ENCODE data around the gene MAK.
"Not testable (repeated sequence)": the region's sequence is repeated elsewhere in the genome, so short reads cannot be mapped to it uniquely, and the experiment has no call there.

Gene MAK

GRCh38 chr6:10742251-10742650 lies 96.1 kb downstream of the MAK start:
- Histone ChIP-seq H3K4me3 (ENCODE audit: low read depth, low read length) (no peak overlapping the region), H3K4me1 (ENCODE audit: control insufficient read depth, insufficient read depth, low read length) (peaks cover 12% of the 10 kb centered on the region), H3K27me3 (ENCODE audit: control insufficient read depth, insufficient read depth, low read length) (no peaks in the 10 kb centered on the region), H3K36me3 (ENCODE audit: control insufficient read depth, insufficient read depth, low read length) (no peaks in the 10 kb centered on the region), H3K9me3 (ENCODE audit: control insufficient read depth, insufficient read depth, low read length) (no peaks in the 10 kb centered on the region), H3K9ac (ENCODE audit: low read depth, low read length) (no peak overlapping the region)

- H3K9ac ChIP-seq (ENCODE audit: low read depth, low read length); H3K36me3 ChIP-seq (ENCODE audit: control insufficient read depth, insufficient read depth, low read length): not testable (repeated sequence)
Measured at GRCh38 chr6:10741643-10742042, 96.7 kb downstream of the MAK start.

GRCh38 chr6:10740061-10740460 lies 98.3 kb downstream of the MAK start:
- Histone ChIP-seq H3K4me1 (ENCODE audit: control insufficient read depth, insufficient read depth, low read length) (peaks cover 5% of the 10 kb centered on the region), H3K9me3 (ENCODE audit: control insufficient read depth, insufficient read depth, low read length) (no peaks in the 10 kb centered on the region), H3K9ac (ENCODE audit: low read depth, low read length) (no peak overlapping the region), H3K36me3 (ENCODE audit: control insufficient read depth, insufficient read depth, low read length) (no peaks in the 10 kb centered on the region), H3K27me3 (ENCODE audit: control insufficient read depth, insufficient read depth, low read length) (no peaks in the 10 kb centered on the region), H3K4me3 (ENCODE audit: low read depth, low read length) (no peak overlapping the region)

More at GRCh38 chr6:10741643-10742042, 96.7 kb downstream of the MAK start:
- H3K27me3 ChIP-seq (ENCODE audit: control insufficient read depth, insufficient read depth, low read length); H3K4me1 ChIP-seq (ENCODE audit: control insufficient read depth, insufficient read depth, low read length); H3K9me3 ChIP-seq (ENCODE audit: control insufficient read depth, insufficient read depth, low read length); H3K4me3 ChIP-seq (ENCODE audit: low read depth, low read length): not testable (repeated sequence)

- H3K9me3 ChIP-seq (ENCODE audit: control insufficient read depth, insufficient read depth, low read length), result no peaks in the 10 kb centered on the region
- H3K4me3 ChIP-seq (ENCODE audit: low read depth, low read length), result no peak overlapping the region
- H3K9ac ChIP-seq (ENCODE audit: low read depth, low read length), result no peak overlapping the region
- peaks cover 9% of the 10 kb centered on the region for H3K36me3 ChIP-seq (ENCODE audit: control insufficient read depth, insufficient read depth, low read length)
- no peaks in the 10 kb centered on the region for H3K27me3 ChIP-seq (ENCODE audit: control insufficient read depth, insufficient read depth, low read length)
- no peaks in the 10 kb centered on the region for H3K4me1 ChIP-seq (ENCODE audit: control insufficient read depth, insufficient read depth, low read length)
Measured at GRCh38 chr6:10736731-10737130, 101.6 kb downstream of the MAK start.

GRCh38 chr6:10733863-10734262 lies 104.5 kb downstream of the MAK start:
- H3K4me1 ChIP-seq (ENCODE audit: control insufficient read depth, insufficient read depth, low read length), result no peaks in the 10 kb centered on the region
- H3K27me3 ChIP-seq (ENCODE audit: control insufficient read depth, insufficient read depth, low read length), result no peaks in the 10 kb centered on the region
- H3K9me3 ChIP-seq (ENCODE audit: control insufficient read depth, insufficient read depth, low read length), result no peaks in the 10 kb centered on the region
- no peak overlapping the region for H3K4me3 ChIP-seq (ENCODE audit: low read depth, low read length)
- no peak overlapping the region for H3K9ac ChIP-seq (ENCODE audit: low read depth, low read length)
- peaks cover 16% of the 10 kb centered on the region for H3K36me3 ChIP-seq (ENCODE audit: control insufficient read depth, insufficient read depth, low read length)

- H3K36me3 ChIP-seq (ENCODE audit: control insufficient read depth, insufficient read depth, low read length), result peaks cover 16% of the 10 kb centered on the region
- no peaks in the 10 kb centered on the region for H3K27me3 ChIP-seq (ENCODE audit: control insufficient read depth, insufficient read depth, low read length)
- no peaks in the 10 kb centered on the region for H3K4me1 ChIP-seq (ENCODE audit: control insufficient read depth, insufficient read depth, low read length)
- no peak overlapping the region for H3K9ac ChIP-seq (ENCODE audit: low read depth, low read length)
- no peak overlapping the region for H3K4me3 ChIP-seq (ENCODE audit: low read depth, low read length)
- H3K9me3 ChIP-seq (ENCODE audit: control insufficient read depth, insufficient read depth, low read length), result no peaks in the 10 kb centered on the region
Measured at GRCh38 chr6:10733151-10733715, 105.1 kb downstream of the MAK start.

GRCh38 chr6:10730254-10730653 lies 108.1 kb downstream of the MAK start:
- peaks cover 28% of the 10 kb centered on the region for H3K36me3 ChIP-seq (ENCODE audit: control insufficient read depth, insufficient read depth, low read length)
- no peaks in the 10 kb centered on the region for H3K4me1 ChIP-seq (ENCODE audit: control insufficient read depth, insufficient read depth, low read length)
- no peak overlapping the region for H3K4me3 ChIP-seq (ENCODE audit: low read depth, low read length)
- no peak overlapping the region for H3K9ac ChIP-seq (ENCODE audit: low read depth, low read length)
- no peaks in the 10 kb centered on the region for H3K9me3 ChIP-seq (ENCODE audit: control insufficient read depth, insufficient read depth, low read length)
- no peaks in the 10 kb centered on the region for H3K27me3 ChIP-seq (ENCODE audit: control insufficient read depth, insufficient read depth, low read length)

- Histone ChIP-seq H3K9me3 (ENCODE audit: control insufficient read depth, insufficient read depth, low read length) (no peaks in the 10 kb centered on the region), H3K4me1 (ENCODE audit: control insufficient read depth, insufficient read depth, low read length) (peaks cover 5% of the 10 kb centered on the region), H3K4me3 (ENCODE audit: low read depth, low read length) (no peak overlapping the region), H3K9ac (ENCODE audit: low read depth, low read length) (no peak overlapping the region), H3K27me3 (ENCODE audit: control insufficient read depth, insufficient read depth, low read length) (no peaks in the 10 kb centered on the region), H3K36me3 (ENCODE audit: control insufficient read depth, insufficient read depth, low read length) (peaks cover 21% of the 10 kb centered on the region)
Measured at GRCh38 chr6:10725716-10726115, 112.6 kb downstream of the MAK start.

GRCh38 chr6:10725044-10725443 lies 113.3 kb downstream of the MAK start:
- H3K27me3 ChIP-seq (ENCODE audit: control insufficient read depth, insufficient read depth, low read length), result no peaks in the 10 kb centered on the region
- no peaks in the 10 kb centered on the region for H3K9me3 ChIP-seq (ENCODE audit: control insufficient read depth, insufficient read depth, low read length)
- H3K9ac ChIP-seq (ENCODE audit: low read depth, low read length), result peak overlapping the region; percentile 9
- peak overlapping the region; percentile 2 for H3K4me3 ChIP-seq (ENCODE audit: low read depth, low read length)
- peaks cover 21% of the 10 kb centered on the region for H3K36me3 ChIP-seq (ENCODE audit: control insufficient read depth, insufficient read depth, low read length)
- peaks cover 5% of the 10 kb centered on the region for H3K4me1 ChIP-seq (ENCODE audit: control insufficient read depth, insufficient read depth, low read length)

- peak overlapping the region; percentile 91 for H3K4me3 ChIP-seq (ENCODE audit: low read depth, low read length)
- H3K4me1 ChIP-seq (ENCODE audit: control insufficient read depth, insufficient read depth, low read length), result peaks cover 5% of the 10 kb centered on the region
- H3K9ac ChIP-seq (ENCODE audit: low read depth, low read length), result peak overlapping the region; percentile 90
- peaks cover 7% of the 10 kb centered on the region for H3K9me3 ChIP-seq (ENCODE audit: control insufficient read depth, insufficient read depth, low read length)
- H3K27me3 ChIP-seq (ENCODE audit: control insufficient read depth, insufficient read depth, low read length), result no peaks in the 10 kb centered on the region
- H3K36me3 ChIP-seq (ENCODE audit: control insufficient read depth, insufficient read depth, low read length), result peaks cover 14% of the 10 kb centered on the region
Measured at GRCh38 chr6:10723567-10723881, 114.8 kb downstream of the MAK start.

- Histone ChIP-seq H3K4me3 (ENCODE audit: low read depth, low read length) (peak within 1 kb of the TSS; percentile 91), H3K9me3 (ENCODE audit: control insufficient read depth, insufficient read depth, low read length) (peaks cover 12% of the 10 kb centered on the region), H3K36me3 (ENCODE audit: control insufficient read depth, insufficient read depth, low read length) (peaks cover 14% of the 10 kb centered on the region), H3K27me3 (ENCODE audit: control insufficient read depth, insufficient read depth, low read length) (no peaks in the 10 kb centered on the region), H3K9ac (ENCODE audit: low read depth, low read length) (peak within 1 kb of the TSS; percentile 90), H3K4me1 (ENCODE audit: control insufficient read depth, insufficient read depth, low read length) (peaks cover 5% of the 10 kb centered on the region)
Measured at GRCh38 chr6:10722820-10723566, 115.3 kb downstream of the MAK start, which contains the start of gene TMEM14C. Gene TMEM14C, plus strand, starts transcription at chr6:10723070. Its CDS starts 1,544 bp downstream, at chr6:10724614.

GRCh38 chr6:10722570-10722819 lies 115.8 kb downstream of the MAK start:
- Histone ChIP-seq H3K4me3 (ENCODE audit: low read depth, low read length) (peak overlapping the region; percentile 91), H3K4me1 (ENCODE audit: control insufficient read depth, insufficient read depth, low read length) (peaks cover 5% of the 10 kb centered on the region), H3K9ac (ENCODE audit: low read depth, low read length) (peak overlapping the region; percentile 32), H3K9me3 (ENCODE audit: control insufficient read depth, insufficient read depth, low read length) (peaks cover 14% of the 10 kb centered on the region), H3K36me3 (ENCODE audit: control insufficient read depth, insufficient read depth, low read length) (peaks cover 12% of the 10 kb centered on the region), H3K27me3 (ENCODE audit: control insufficient read depth, insufficient read depth, low read length) (no peaks in the 10 kb centered on the region)

Measured in iPS-15b (cell line).